GM18873 (cell line): ENCODE measurements around the gene KBTBD7.

Experiments
- ATAC-seq: cut with Tn5 transposase; IDR thresholded peaks from one replicate; pipeline ENCODE4 v1.9.1; 2021; ENCODE audit warnings: mild to moderate bottlenecking, moderate library complexity, moderate number of reproducible peaks; ENCODE audit not compliant: unreplicated experiment, low FRiP score

Gene KBTBD7

GRCh38 chr13:41193919-41194824 is at the start of gene KBTBD7:
Gene KBTBD7 (minus strand): TSS chr13:41194569. CDS start chr13:41194257, 312 bp downstream.
- ATAC-seq = peak; percentile 90

DNA sequence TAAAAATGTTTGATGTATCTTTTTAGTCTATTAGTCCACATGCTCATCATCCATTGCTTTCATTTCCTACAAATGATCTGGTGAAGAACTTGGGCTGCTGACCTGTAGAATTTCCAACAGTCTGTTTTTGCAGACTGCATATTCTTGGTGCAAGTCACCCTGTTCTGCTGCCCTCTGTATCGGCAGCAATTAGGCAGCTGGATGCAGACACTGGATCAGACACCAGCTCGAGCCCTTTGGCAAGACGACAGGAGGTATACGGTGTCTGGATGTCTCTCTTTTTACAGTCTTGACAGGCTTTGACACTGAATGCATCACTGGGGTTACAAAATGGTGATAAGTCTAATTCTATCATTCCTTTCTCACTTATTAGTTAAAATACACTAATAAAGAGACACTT is 47.3 kb upstream of the KBTBD7 start:
- no peak for ATAC-seq

- ATAC-seq = no peak
Measured at GRCh38 chr13:41236369-41236768, 42.0 kb upstream of the KBTBD7 start.

DNA sequence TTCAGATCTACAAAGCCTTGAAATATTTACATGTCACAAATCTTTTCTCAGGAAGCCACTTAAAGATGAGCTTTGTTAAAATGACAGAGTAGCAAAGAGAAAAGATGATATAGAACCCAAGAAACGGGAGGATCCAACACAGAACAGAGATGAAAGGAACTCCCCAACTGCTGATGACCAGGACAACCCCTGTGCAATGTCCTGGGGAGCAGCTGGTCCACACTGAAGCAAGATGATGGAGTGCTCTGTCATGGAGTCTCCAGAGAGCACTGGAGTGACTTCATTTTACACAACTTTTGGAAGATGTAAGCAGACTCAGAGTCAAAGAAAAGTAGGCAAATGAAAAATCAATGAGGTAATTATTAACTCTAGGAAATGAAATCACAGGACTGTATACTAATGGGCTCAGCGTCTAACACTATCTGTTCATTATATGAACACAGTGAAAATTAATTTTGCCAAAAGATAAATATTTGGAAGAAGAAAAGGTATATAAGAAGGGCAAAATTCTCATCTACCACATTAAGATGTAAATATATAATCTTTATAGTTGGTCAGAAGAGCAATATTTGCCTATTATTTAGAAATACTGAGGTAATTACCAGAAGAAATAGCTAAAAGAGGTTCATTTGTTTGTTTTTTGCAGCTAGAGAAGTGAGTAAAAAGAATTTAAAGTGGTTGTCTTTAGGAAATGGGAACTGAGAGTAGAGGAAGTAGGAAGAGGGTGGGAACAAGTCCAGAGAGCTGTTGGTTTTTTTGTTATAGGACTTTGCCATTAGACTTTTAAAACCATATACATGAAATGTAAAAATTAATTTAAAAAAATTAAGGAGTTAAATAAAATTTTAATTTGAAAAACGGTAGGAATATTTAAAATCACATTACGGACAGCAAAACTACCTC is 38.5 kb upstream of the KBTBD7 start:
- no peak for ATAC-seq

DNA sequence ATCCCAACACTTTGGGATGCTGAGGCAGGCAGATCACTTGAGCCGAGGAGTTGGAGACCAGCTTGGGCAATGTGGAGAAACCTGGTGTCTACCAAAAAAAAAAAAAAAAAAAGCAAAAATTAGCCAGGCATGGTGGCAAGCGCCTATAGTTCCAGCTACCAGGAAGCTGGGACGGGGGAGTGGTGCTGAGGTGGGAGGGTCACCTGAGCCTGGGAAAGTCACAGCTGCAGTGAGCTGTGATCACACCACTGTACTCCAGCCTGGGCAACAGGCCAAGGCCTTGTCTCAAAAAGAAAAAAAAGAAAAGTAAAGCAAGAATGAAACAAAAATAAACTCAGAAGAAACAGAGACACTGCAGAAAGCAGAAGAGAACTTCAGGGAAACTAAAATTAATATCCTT is 37.4 kb upstream of the KBTBD7 start:
- no peak for ATAC-seq

- no peak for ATAC-seq
Measured at GRCh38 chr13:41231025-41231677, 36.8 kb upstream of the KBTBD7 start.

DNA sequence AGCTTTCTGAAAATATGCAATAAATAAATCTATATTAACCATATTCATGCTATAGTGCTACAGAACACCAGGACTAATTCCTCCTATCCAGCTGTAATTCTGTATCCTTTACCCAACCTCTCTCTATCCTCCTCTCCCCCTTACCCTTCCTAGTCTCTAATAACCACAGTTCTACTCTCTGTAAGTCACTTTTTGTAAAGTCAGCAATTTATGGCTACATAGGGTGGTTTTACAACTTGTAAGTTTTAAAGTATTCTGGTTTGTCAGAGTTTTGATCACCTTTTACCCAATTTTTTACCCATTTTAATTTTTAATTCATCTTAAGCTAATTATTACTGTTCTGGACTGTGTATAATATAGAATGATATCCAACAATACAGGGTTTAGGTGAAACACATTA is 35.0 kb upstream of the KBTBD7 start:
- ATAC-seq = no peak

- no peak for ATAC-seq
Measured at GRCh38 chr13:41224113-41225110, 30.0 kb upstream of the KBTBD7 start.

GRCh38 chr13:41222259-41222852 is 28.0 kb upstream of the KBTBD7 start:
- ATAC-seq = peak; percentile 74

DNA sequence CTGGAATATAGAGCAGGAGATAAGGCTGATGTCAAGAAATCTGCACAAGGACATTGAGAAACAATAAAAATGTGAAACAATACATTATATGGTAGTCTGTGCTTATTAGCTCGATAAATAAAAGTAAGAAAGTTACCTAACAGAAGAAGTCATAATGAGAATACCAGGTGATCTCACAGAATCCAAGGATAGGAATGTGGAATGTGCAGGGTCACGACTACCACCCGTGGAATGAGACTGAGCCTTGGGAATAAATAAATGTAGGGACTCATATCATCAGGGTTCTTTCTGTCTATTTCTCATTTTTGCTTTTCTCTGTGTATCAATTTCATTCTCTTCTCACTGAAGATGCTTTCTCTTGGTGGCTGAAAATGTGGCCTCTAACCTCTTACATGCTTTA is 26.0 kb upstream of the KBTBD7 start:
- no peak for ATAC-seq

- no peak for ATAC-seq
Measured at GRCh38 chr13:41216160-41216559, 21.8 kb upstream of the KBTBD7 start.

- ATAC-seq = no peak
Measured at GRCh38 chr13:41213919-41214318, 19.6 kb upstream of the KBTBD7 start.

DNA sequence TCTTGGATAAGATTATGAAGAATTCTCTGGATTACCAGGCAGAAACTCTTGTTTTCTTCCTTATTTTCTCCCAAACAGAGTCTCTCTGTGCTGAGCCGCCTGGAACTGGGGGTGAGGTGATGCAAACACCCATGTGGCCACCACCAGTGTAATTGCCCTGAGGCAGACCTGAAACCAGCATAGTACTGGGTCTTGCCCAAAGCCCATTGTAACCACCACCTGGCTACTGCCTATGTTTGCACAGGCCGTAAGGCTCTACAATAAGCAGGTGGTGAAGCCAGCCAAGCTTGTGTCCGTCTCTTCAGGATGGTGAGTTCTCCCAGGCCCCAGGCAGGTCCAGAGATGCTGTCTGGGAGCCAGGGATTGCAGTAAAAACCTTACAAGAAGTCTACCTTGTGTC is 18.9 kb upstream of the KBTBD7 start:
- ATAC-seq = no peak

DNA sequence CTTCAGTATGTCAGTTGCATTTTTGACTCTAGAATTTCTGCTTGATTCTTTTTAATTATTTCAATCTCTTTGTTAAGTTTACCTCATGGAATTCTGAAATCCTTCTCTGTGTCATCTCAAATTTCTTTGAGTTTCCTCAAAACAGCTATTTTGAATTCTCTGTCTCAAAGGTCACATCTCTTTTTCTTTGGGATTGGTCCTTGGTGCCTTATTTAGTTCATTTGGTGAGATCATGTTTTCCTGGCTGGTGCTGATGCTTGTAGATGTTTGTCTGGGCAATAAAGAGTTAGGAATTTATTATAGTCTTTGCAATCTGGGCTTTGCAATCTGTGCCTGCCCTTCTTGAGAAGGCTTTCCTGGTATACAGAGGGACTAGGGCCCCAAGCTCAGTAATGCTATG is 18.5 kb upstream of the KBTBD7 start:
- ATAC-seq = no peak

GRCh38 chr13:41211062-41211461 is 16.7 kb upstream of the KBTBD7 start:
- ATAC-seq = no peak

DNA sequence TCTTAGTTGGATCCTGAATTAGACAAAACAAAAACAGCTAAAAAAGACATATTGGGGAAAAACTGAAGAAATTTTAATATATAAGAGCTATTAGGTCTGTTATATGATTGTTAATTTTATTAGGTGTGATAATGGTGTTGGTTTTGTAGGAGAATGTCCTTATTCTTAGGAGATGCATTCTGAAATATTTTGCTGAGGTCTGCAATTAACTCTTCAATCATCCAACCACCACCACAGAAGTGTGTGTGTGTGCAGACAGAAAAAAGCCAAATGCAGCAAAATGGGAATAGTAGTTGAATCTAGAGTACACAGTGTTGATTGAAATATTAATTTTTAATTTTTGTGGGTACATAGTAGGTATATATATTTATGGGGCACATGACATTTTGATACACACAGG is 12.1 kb upstream of the KBTBD7 start:
- ATAC-seq = no peak

DNA sequence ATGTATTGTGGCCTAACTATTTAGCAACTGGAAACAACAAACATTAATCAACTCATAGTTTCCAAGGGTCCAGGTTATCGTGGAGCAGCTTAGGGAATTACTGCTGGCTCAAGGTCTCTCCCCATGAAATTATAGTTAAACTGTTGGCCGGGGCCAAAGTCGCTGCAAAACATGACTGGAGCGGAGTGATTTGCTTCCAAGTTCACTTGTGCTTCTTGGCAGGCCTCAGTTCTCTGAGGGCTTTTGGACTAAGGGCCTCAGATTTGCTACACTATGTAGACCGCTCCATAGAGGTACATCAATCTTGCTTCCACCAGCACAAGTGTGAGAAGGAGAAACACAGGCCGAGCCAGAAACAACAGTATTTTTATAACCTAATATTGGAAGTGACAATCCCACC is 9.4 kb upstream of the KBTBD7 start:
- no peak for ATAC-seq

GRCh38 chr13:41200126-41200525 is 5.8 kb upstream of the KBTBD7 start:
- no peak for ATAC-seq

DNA sequence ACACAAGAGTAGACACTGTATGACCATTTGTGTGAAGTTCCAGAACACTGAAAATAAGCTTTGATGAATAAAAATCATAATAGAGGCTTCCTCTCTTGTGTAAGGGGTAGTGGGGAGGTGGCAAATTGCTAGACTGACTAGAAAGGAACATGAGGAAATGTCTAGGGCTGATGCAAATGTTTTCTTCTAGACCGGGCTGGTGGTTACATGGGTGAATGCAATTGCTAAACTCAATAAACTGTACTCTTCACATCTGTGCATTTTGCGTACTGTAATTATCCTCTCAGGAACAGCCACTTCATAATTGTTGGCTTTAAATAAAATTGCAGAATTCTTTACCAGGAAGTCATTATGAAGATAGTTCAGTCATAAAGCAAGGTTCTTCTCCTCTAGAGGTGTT is 5.2 kb upstream of the KBTBD7 start:
- ATAC-seq = no peak
